GM21390 (cell line): Measurements from ENCODE around the gene HCFC2.

ENCODE experiments used
- ATAC-seq: cut with Tn5 transposase; IDR thresholded peaks from one replicate; pipeline ENCODE4 v1.9.1; 2021; ENCODE audit not compliant: unreplicated experiment

Gene HCFC2

DNA sequence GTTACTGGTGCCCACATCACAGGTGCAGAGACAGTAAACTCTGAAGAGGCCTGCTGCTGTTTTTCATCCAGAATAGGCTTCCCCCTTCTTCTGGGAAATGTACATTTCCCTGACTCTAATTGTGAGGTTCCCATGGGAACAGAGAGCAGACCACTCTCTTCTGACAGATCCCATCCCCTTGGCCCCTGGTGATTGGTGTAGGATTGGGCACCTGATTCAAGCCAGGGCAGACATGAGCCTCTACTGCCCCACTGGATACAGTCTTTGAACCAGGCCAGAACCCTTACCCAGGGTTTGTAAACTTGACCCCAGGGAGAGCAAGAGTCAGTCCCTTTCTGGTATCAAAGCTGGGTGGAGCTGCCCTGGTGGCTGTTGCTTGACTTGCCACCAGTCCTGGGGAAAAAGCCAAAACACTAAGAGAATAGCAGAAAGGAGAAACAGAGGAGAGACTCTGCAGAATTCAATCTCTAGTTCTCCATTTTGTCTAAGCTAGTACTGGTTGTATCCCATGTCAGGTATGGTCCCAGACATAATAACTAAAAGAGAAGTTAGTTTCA lies 88.4 kb downstream of the HCFC2 start:
- ATAC-seq = no peak

DNA sequence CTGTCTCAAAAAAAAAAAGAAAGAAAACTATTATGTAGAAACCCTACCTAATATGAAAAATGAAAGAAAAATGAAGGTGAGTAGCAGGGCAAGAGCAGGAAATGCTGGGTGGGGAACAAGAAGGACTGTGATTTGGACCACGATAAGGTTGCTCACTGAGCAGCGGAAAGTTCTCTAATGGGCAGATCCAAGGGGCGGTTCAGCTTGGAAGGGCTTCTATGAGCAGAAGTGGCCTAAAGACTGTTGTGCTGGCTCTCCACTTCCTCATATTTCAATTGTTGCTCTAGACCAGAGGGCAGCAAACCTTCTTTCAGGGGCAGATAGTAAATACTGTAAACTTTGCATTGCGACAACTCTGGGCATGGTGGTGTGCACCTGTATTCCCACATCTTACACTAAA lies 90.0 kb downstream of the HCFC2 start:
- ATAC-seq = no peak

DNA sequence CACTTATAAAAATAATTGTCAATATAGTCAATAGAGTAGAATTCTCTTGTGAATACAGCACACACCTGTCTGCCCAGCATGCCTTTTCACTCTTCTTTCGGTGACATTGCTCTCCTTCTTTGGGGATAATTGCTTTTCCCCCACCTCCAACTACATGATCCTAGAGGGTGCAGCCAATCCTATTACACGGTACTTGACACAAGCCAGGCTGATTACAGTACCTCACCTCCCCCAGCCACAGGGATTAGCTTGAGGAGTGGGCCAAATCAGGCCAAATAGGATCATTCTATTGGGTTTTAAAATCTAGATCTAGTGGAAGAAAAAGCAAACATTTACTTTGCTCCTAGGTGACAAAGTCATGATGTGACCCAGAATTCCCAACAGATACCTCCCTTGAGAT lies 90.5 kb downstream of the HCFC2 start:
- ATAC-seq = no peak
